Common myeloid progenitor, CD34-positive (primary cell): ENCODE measurements around the gene NFIA.

ENCODE experiments used
- CTCF ChIA-PET: fragments of 350-600 bp; sonication (Branson Sonifier 250); formaldehyde crosslinking; loops from one replicate; lab custom pipeline; 2021; ENCODE audit warnings: antibody characterized with exemption; lab: Charles Lee
- POLR2A ChIA-PET: fragments of 350-600 bp; sonication (Branson Sonifier 250); formaldehyde crosslinking; loops from one replicate; lab custom pipeline; 2021; ENCODE audit warnings: antibody characterized with exemption; lab: Charles Lee
- DNase-seq, 3 donors: peaks; one replicate each; pipeline versions ENCODE4 v3.0.0 to v3.0.0-alpha.2; 2013
- H3K27ac ChIP-seq, 2 experiments: 1 replicate in 1 of 2; 2 replicates in 1 of 2; pipeline ENCODE4 v1.7.0; 2013; ENCODE audit warnings: inconsistent platforms in 2 of 2, low read length in 2 of 2, mild to moderate bottlenecking in 2 of 2, low read depth in 1 of 2, moderate library complexity in 1 of 2; ENCODE audit not compliant: severe bottlenecking in 2 of 2, insufficient read depth in 1 of 2, poor library complexity in 1 of 2
- H3K27me3 ChIP-seq, 5 experiments: replicated peaks in 2 of 5; 1 replicate in 3 of 5; 2 replicates in 2 of 5; pipeline versions ENCODE4 v1.6.1 to v1.7.0; 2013; ENCODE audit warnings: low read length in 4 of 5, mild to moderate bottlenecking in 2 of 5, moderate library complexity in 2 of 5, inconsistent platforms in 1 of 5; ENCODE audit not compliant: insufficient read depth in 5 of 5, control insufficient read depth in 4 of 5
- H3K36me3 ChIP-seq, 4 experiments: 1 replicate in 2 of 4; 2 replicates in 2 of 4; pipeline versions ENCODE4 v1.6.1 to v1.7.0; 2013; ENCODE audit warnings: low read length in 3 of 4, control low read depth in 1 of 4, mild to moderate bottlenecking in 1 of 4; ENCODE audit not compliant: control insufficient read depth in 4 of 4, insufficient read depth in 4 of 4
- H3K4me1 ChIP-seq, 4 experiments: 1 replicate in 3 of 4; 2 replicates in 1 of 4; pipeline versions ENCODE4 v1.6.1 to v1.7.1; 2013; ENCODE audit warnings: low read length in 3 of 4, mild to moderate bottlenecking in 3 of 4, control low read depth in 1 of 4, inconsistent platforms in 1 of 4, moderate library complexity in 1 of 4; ENCODE audit not compliant: control insufficient read depth in 4 of 4, insufficient read depth in 4 of 4; ENCODE audit errors: control extremely low read depth in 1 of 4
- H3K4me3 ChIP-seq, 7 experiments: 1 replicate in 4 of 7; 2 replicates in 3 of 7; pipeline versions ENCODE4 v1.5.1 to v1.7.0; 2013; ENCODE audit warnings: mild to moderate bottlenecking in 7 of 7, low read length in 6 of 7, moderate library complexity in 6 of 7, inconsistent platforms in 2 of 7, low read depth in 2 of 7, control low read depth in 1 of 7; ENCODE audit not compliant: insufficient read depth in 4 of 7, control insufficient read depth in 1 of 7; ENCODE audit errors: extremely low read depth in 1 of 7
- H3K9me3 ChIP-seq, 5 experiments: 1 replicate in 4 of 5; 2 replicates in 1 of 5; pipeline versions ENCODE4 v1.6.1 to v1.7.1; 2013; ENCODE audit warnings: low read length in 4 of 5, mild to moderate bottlenecking in 2 of 5, inconsistent platforms in 1 of 5, low read depth in 1 of 5, moderate library complexity in 1 of 5; ENCODE audit not compliant: control insufficient read depth in 4 of 5, insufficient read depth in 2 of 5; ENCODE audit errors: control extremely low read depth in 1 of 5
- WGBS: methylation state at CpG from one replicate; pipeline ENCODE4 v1.1.5; 2013; ENCODE audit not compliant: insufficient coverage; 5-methylcytosine and 5-hydroxymethylcytosine counted together

Gene NFIA

DNA sequence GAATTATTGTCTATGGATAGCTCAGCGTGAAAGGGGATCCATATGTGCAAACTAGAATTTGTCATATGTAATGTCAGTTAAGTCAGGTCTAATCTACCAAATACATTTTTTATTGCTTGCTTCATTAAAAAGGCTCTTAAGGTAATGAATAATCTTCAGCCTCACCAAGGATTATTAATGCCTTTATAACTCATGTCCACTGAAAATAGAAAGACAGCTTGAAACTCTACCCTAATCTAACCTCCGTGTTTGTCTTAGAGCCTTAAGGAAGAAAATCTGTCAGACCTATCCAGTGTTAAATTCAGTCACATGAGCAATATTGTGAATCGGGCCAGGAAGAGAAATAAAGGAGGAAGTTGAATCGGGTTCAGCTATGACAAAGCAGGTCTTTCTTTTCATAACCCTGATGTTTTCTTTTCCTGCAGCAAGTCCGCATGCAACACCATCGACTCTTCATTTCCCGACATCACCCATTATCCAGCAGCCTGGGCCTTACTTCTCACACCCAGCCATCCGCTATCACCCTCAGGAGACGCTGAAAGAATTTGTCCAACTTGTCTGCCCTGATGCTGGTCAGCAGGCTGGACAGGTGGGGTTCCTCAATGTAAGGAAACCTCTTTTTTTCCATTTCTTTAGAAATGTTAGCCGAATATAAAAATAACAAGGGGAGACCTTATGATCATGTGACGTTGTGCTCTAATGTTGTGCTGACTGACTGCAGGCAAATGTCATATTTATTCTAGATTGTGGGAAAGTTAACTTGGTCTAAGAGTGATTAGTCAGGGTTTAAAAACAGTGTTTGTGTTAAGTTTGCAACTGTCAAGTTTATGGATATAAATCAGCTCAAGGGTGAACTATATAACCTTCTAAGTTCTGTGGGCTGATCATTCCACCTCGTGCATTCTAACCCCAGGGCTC, 321.6 kb downstream of the NFIA start:
- peaks cover 0 to 20% (median 11%) of the 10 kb centered on the region in 4 experiments for H3K36me3 ChIP-seq
- peak; percentile 24 to 81 (median 71) for DNase-seq
- no peaks in the 10 kb centered on the region for H3K9me3 ChIP-seq
- peak overlapping the region in 1 of 2 experiments; percentile 31 for H3K27ac ChIP-seq
- H3K4me1 ChIP-seq = peaks cover 0 to 14% (median 7%) of the 10 kb centered on the region in 4 experiments
- 12% methylated on average over 10 of the region's 12 CpGs for WGBS
- POLR2A ChIA-PET = interaction anchor here (0.7 kb wide), 1 partner anchor 8 kb away, joined by 3 read pairs; no protein-coding TSS in a partner anchor
- peak overlapping the region in 2 of 7 experiments; percentile 16 to 56 for H3K4me3 ChIP-seq
- H3K27me3 ChIP-seq = no peaks in the 10 kb centered on the region
- CTCF ChIA-PET = interaction anchor here (1.0 to 1.2 kb wide), 2 partner anchors 12 to 16 kb away, joined by 3 to 4 read pairs; no protein-coding TSS in a partner anchor

GRCh38 chr1:61404597-61405376, 322.4 kb downstream of the NFIA start:
- POLR2A ChIA-PET = no interaction called here
- CTCF ChIA-PET = interaction anchor here (1.2 kb wide), 1 partner anchor 11 kb away, joined by 4 read pairs; no protein-coding TSS in a partner anchor
- H3K27me3 ChIP-seq = no peaks in the 10 kb centered on the region
- no peak for DNase-seq
- WGBS = 80% methylated on average over 2 of the region's 4 CpGs
- peaks cover 0 to 20% (median 11%) of the 10 kb centered on the region in 4 experiments for H3K36me3 ChIP-seq
- H3K27ac ChIP-seq = no peak overlapping the region
- no peaks in the 10 kb centered on the region for H3K9me3 ChIP-seq
- peaks cover 0 to 14% (median 7%) of the 10 kb centered on the region in 4 experiments for H3K4me1 ChIP-seq
- H3K4me3 ChIP-seq = peak overlapping the region in 1 of 7 experiments; percentile 56

GRCh38 chr1:61406467-61406866, 324.1 kb downstream of the NFIA start:
- H3K36me3 ChIP-seq = peaks cover 0 to 20% (median 11%) of the 10 kb centered on the region in 4 experiments
- no peak for DNase-seq
- ChIA-PET POLR2A (no interaction called here), CTCF (no interaction called here)
- WGBS = 100% methylated on average over 9 of the region's 10 CpGs
- no peaks in the 10 kb centered on the region for H3K27me3 ChIP-seq
- H3K4me3 ChIP-seq = no peak overlapping the region
- no peaks in the 10 kb centered on the region for H3K9me3 ChIP-seq
- no peak overlapping the region for H3K27ac ChIP-seq
- H3K4me1 ChIP-seq = peaks cover 0 to 14% (median 7%) of the 10 kb centered on the region in 4 experiments

DNA sequence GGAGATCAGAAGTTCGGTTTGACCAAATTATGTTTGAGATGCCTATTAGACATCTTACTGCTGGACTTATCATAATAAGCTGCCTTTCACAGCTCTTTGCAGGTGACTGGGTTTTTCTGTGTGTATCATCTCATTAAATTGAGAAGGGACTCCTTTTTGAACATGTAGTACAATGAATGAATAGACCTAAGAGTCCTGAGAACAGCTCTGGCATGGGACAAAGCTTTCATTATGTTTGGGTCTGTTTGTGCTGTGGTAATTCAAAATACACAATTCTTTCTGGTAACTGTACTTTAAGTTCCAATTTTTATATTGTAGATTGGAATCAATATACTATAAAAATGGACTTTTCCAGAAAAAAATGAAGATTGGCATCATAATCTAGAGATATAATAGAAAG, 330.2 kb downstream of the NFIA start:
- CTCF ChIA-PET = interaction anchor here (1.1 kb wide), 1 partner anchor 19 kb away, joined by 4 read pairs; no protein-coding TSS in a partner anchor
- DNase-seq = no peak
- POLR2A ChIA-PET = interaction anchor here (0.6 kb wide), 1 partner anchor 9 kb away, joined by 3 read pairs; no protein-coding TSS in a partner anchor
- H3K4me3 ChIP-seq = no peak overlapping the region
- no CpG with 5 or more reads among the region's 1 CpG for WGBS
- no peak overlapping the region for H3K27ac ChIP-seq
- no peaks in the 10 kb centered on the region for H3K27me3 ChIP-seq
- H3K4me1 ChIP-seq = no peaks in the 10 kb centered on the region
- peaks cover 0 to 9% (median 7%) of the 10 kb centered on the region in 4 experiments for H3K36me3 ChIP-seq
- H3K9me3 ChIP-seq = no peaks in the 10 kb centered on the region

DNA sequence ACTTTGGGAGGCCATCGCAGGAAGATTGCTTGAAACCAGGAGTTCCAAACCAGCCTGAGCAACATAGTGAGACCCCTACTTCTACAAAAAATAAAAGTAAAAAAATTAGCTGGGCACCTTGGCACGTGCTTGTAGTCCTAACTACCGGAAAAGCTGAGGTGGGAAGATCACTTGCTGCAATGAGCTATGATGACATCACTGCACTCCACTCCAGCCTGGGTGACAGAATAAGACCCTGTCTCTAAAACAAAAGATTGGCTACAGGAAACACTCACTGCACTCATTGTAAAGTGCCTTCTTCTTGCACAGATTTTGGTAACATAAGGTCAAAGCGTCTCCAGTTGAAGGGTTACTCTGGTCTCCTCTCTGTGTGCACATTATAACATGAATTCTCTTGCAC, 336.8 kb downstream of the NFIA start:
- DNase-seq = peak in 2 of 3 donors; percentile 53 to 64
- ChIA-PET CTCF (interaction anchor here (0.7 to 1.9 kb wide), 8 partner anchors 9 to 434 kb away, joined by 3 to 10 read pairs (median 3); no protein-coding TSS in a partner anchor), POLR2A (no interaction called here)
- Histone ChIP-seq H3K4me3 (peak overlapping the region in 3 of 7 experiments; percentile 4 to 52 (median 34)), H3K4me1 (peaks cover 5 to 32% (median 18%) of the 10 kb centered on the region in 4 experiments), H3K36me3 (peaks cover 0 to 2% (median 0%) of the 10 kb centered on the region in 4 experiments), H3K9me3 (no peaks in the 10 kb centered on the region), H3K27ac (peak overlapping the region in 1 of 2 experiments; percentile 65), H3K27me3 (no peaks in the 10 kb centered on the region)
- WGBS = 63% methylated on average over 4 of the region's 4 CpGs

DNA sequence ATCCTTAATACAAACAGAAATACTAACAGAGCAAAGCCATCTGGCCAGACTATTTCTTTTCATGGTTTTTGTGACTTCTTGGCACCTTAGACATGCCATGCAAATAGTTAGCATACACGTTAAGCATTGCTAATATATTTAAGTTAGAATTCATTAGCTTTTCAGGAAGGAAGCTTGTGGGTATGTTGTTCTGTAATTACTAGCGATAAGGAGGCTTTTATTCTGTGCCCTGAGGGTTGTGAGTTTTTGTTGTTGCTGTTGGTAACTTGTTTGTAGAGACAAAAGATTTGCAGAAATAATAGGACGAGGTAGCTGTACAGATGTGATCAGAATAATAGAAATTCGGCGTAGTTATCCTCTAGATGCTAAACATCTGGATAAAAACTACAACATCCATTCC, 337.3 kb downstream of the NFIA start:
- Histone ChIP-seq H3K36me3 (peaks cover 0 to 2% (median 0%) of the 10 kb centered on the region in 4 experiments), H3K27ac (peak overlapping the region; percentile 65 to 80), H3K27me3 (no peaks in the 10 kb centered on the region), H3K4me3 (peak overlapping the region in 4 of 7 experiments; percentile 4 to 52 (median 38)), H3K4me1 (peaks cover 5 to 36% (median 21%) of the 10 kb centered on the region in 4 experiments), H3K9me3 (no peaks in the 10 kb centered on the region)
- DNase-seq = peak; percentile 40 to 89 (median 82)
- 20% methylated on average over 1 of the region's 5 CpGs for WGBS
- POLR2A ChIA-PET = no interaction called here
- CTCF ChIA-PET = interaction anchor here (1.0 to 1.9 kb wide), 6 partner anchors 10 to 434 kb away, joined by 3 to 10 read pairs (median 4); no protein-coding TSS in a partner anchor
